ENCODE data around the gene TBC1D25.

- TF ChIP-seq, protein P1, sequence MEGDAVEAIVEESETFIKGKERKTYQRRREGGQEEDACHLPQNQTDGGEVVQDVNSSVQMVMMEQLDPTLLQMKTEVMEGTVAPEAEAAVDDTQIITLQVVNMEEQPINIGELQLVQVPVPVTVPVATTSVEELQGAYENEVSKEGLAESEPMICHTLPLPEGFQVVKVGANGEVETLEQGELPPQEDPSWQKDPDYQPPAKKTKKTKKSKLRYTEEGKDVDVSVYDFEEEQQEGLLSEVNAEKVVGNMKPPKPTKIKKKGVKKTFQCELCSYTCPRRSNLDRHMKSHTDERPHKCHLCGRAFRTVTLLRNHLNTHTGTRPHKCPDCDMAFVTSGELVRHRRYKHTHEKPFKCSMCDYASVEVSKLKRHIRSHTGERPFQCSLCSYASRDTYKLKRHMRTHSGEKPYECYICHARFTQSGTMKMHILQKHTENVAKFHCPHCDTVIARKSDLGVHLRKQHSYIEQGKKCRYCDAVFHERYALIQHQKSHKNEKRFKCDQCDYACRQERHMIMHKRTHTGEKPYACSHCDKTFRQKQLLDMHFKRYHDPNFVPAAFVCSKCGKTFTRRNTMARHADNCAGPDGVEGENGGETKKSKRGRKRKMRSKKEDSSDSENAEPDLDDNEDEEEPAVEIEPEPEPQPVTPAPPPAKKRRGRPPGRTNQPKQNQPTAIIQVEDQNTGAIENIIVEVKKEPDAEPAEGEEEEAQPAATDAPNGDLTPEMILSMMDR (IDR thresholded peaks at IDR 0.05; ENCODE audit: insufficient read depth, low read depth, low read length): no peak
- TF ChIP-seq EZH2 (IDR thresholded peaks at IDR 0.05; ENCODE audit: insufficient read depth, low read length): no peak
Measured at GRCh38 chrX:48592971-48593370, 53.5 kb downstream of the TBC1D25 start.

Measured in astrocyte (in vitro differentiated cells and primary cell).